GM04504 (cell line): ENCODE data around the gene C9orf43.
A peak's percentile ranks its signal among the peaks of the same experiment; 100 is the strongest.
"Not testable (repeated sequence)": the region's sequence is repeated elsewhere in the genome, so short reads cannot be mapped to it uniquely, and the experiment has no call there.

ENCODE experiments used
- DNase-seq: peaks from one replicate; pipeline ENCODE4 v3.0.0-alpha.2; 2012; ENCODE audit warnings: low read depth

Gene C9orf43

GRCh38 chr9:113410207-113410864 is at the start of gene C9orf43, which contains the start of gene POLE3:
TSS of gene C9orf43 (plus strand) at chr9:113410747. CDS start at chr9:113413494, 2,747 bp downstream.
TSS of gene POLE3 (minus strand) at chr9:113410675. CDS start at chr9:113410293, 382 bp downstream.
- DNase-seq = peak; percentile 89

DNA sequence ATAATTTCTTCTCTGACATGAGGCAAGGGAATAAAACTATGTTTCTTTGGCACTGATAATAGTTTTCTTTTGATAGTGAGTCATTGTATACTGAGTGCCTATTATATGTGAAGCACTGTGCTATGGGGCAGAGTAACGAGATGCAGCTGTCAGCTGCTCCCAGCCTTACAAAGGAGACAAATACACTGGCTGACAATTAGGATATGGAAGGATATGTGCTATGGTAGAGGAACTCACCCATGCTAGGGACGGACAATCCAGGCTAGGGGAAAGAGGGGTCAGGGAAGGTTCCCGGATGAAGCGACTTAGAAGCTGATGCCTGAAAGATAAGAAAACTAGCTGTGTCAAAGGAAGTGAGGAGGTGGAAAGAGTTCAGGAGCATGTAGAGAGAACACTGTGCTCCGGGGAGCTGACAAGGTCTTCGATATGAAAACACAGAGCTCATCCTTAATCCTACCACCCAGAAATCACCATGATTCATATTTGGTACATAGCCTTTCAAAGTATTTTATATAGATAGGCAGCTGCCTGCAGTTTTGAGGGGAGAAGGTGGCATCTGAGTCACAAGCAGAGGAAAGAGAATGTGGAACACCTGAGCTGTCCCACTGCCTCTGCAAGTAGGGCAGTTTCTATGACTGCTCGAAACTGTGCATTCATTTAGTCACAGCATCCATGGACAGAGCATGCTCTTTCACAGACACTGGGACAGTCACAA is 49.1 kb upstream of the C9orf43 start:
- DNase-seq = no peak

DNA sequence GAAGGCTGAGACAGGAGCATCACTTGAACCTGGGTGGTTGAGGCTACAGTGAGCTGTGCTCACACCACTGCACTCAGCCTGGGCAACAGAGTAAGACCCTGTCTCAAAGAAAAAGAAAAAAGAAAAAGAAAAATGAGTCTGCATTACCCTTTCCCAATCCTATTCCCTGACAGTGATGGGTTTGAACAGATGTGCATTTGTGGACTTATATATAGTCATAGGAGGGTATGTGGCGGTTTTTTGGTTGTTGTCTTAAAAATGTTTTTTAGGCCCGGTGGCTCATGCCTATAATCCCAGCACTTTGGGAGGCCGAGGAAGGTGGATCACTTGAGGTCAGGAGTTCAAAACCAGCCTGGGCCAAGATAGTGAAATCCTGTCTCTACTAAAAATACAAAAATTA is 47.2 kb upstream of the C9orf43 start:
- DNase-seq = no peak

DNA sequence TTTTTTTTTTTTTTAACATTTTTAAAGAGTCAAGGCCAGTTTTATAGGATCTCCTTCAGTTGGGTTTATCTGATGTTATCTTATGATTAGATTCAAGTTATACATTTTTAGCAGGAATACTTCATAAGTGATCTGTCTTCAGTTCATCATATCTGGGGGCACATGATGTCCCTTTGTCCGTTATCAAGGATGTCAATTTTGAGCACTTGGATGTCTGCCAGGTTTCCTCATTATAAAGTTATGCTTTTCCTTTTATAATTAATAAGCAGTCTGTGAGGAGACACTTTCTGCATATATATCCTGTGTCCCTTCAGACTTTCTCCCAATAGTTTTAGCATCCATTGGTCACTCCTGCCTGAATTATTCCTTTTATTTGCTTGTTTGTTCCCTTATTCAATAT is 45.6 kb upstream of the C9orf43 start:
- no peak for DNase-seq

GRCh38 chr9:113365652-113366051 is 44.9 kb upstream of the C9orf43 start:
- not testable (repeated sequence) for DNase-seq

DNA sequence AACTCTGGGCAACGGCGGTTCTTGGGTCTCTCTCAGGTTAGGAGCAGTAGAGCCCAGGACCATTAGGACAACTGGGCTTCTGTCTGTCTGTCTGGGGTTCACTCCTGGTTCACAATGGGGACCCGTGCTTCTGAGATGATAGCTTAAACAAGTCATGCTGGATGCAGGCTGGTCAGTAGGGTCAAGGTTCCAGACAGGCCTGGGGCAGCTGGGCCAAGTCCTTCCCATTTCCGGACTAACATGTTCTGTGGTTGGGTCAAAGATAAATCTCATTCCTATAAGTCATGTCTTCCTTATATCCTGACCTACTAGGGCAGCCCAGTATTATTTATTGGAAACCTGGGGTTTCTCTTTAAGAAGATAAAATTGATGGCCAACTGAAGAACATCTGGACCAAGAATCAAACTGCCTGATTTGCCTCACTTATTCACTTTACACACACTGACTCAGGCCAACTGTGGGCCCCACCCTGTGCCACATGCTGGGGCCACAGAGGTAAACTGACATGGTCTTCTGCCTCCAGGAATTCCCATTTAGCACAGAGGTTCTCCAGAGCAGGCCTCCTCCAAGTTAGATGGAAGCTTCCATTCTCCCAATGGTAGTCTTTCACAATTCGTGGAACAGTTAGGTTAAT is 42.1 kb upstream of the C9orf43 start:
- DNase-seq = no peak

GRCh38 chr9:113368982-113369854 is 41.3 kb upstream of the C9orf43 start:
- DNase-seq = no peak

GRCh38 chr9:113369855-113370140 is 40.7 kb upstream of the C9orf43 start:
- no peak for DNase-seq

- DNase-seq = no peak
These were observed 39.7 kb upstream of the C9orf43 start for GRCh38 chr9:113370806-113371325.

DNA sequence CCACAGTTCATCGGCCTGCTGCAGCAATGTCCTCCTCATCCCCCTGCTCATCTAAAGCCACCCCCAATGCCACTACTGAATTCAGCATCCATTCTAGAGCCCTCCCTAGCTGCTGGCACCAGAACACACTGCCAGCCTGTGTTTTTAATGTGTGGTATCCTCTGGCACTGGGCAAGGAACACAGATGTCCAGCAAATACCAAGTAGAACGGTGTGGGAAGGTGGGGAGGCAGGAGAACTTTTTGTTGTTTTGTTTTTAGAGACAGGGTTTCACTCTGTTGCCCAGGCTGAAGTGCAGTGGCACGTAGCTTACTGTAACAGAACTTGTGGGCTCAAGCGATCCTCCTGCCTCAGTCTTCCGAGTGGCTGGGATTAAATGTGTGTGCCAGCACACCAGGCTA is 38.5 kb upstream of the C9orf43 start:
- no peak for DNase-seq

- no peak for DNase-seq
These were observed 37.3 kb upstream of the C9orf43 start for GRCh38 chr9:113373256-113373655.

GRCh38 chr9:113373676-113374392 is 36.7 kb upstream of the C9orf43 start:
- no peak for DNase-seq

DNA sequence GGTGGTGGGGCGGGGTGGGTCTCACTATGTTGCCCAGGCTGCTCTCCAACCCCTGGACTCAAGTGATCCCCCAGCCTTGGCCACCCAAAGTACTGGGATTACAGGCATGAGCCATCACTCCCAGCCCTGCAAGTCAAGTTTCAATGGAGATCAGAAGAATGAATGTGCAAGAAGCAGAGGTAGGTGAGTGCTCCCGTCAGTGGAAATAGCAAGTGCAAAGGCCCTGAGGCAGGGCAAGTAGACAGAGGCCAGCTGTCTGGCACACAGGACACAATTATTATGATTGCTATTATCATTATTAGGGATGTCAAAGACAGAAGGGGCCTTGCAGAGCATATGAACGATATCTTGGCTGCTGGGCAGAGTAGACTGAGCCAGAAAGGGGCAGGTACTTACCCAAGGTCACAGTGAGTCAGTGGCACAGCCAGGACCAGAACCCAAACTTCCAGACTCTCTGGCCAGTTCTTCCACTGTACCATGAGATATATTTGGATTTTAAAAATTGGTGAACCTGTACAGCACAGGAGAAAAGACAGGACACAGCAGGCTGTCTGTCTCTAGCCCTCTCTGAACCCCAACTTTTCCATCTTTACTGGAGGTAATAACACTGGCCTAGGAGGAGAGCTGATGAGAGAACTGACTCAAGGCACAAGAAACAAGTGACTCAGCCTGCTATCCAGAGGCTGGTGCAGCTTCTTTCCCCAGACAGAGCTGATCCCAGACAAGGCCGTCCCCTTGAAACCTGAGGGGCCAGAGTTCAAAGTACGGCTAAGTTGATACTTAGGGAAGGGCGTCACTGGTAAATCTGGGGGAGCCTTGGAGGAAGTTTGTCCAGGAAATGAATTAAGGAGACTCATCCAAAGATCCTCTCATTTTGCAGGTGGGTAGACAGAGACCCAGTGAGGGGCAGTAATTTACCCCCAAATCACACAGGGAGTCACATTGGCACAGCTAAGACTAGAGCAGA is 35.2 kb upstream of the C9orf43 start:
- no peak for DNase-seq

DNA sequence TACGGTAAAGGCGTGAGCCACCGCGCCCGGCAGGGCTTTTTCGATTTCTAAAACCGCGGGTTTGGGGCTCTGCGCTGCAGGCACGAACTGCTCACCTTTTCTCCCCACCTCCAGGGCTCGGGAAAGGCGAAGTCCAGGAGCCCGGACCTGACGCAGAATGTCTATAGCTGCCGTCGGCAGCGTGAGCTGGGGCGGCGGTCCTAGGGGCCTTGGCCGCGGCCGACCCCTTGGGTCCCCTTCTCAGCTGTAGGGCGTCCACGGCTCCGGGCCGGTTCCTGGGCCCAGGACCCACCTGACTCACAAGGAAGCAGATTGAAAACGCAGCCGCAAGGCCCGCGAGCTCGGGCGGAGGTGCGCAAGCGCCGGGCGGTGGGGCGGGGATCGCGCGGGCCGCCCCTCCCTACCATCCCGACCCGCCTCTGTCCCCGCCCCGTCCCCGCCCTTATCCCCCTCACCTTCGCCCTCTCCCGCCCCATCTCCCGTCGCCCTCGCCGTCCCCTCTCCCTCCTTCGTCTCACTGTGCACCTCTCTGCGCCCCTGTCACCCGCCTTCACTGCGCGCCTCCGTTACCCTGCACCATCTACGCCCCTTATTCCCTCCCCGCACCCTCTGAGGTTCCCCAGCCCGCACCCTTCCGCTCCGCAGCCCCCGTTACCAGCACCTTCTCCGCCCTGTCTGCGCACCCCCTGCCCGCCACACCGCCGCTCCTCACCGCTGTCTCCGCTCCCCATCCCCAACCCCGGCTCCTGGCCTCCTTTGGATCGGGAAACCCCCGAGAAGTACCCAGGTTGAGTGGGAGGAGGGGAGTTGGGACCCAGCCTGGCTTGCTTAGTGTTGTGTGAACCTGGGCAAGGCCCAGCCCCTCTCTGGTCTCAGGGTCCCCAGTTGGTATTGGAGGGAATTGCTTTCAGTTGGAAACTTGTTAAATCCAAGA is 33.6 kb upstream of the C9orf43 start, which contains the start of gene HDHD3:
Gene HDHD3 (minus strand): TSS at position 353 of the 934 bp plus-strand sequence. CDS start 2,632 bp downstream, outside the sequence.
- DNase-seq = no peak

GRCh38 chr9:113379094-113379828 is 31.3 kb upstream of the C9orf43 start:
- not testable (repeated sequence) for DNase-seq

GRCh38 chr9:113379829-113380210 is 30.7 kb upstream of the C9orf43 start:
- not testable (repeated sequence) for DNase-seq

- DNase-seq = no peak
These were observed 29.6 kb upstream of the C9orf43 start for GRCh38 chr9:113380869-113381378.

GRCh38 chr9:113381441-113381840 is 29.1 kb upstream of the C9orf43 start:
- not testable (repeated sequence) for DNase-seq
